ENCODE data around the gene HCN2. TPM values are rescaled to one million over a fixed set of nuclear protein-coding genes. Genes with fewer than 3 reads are reported as not detected.

Gene HCN2
- total and polyA plus RNA-seq, 2 of the 8 experiments (the other 6 are each of a cell fraction or from before 2014, with no cell fraction given) = 1.0 to 4.0 TPM

DNA sequence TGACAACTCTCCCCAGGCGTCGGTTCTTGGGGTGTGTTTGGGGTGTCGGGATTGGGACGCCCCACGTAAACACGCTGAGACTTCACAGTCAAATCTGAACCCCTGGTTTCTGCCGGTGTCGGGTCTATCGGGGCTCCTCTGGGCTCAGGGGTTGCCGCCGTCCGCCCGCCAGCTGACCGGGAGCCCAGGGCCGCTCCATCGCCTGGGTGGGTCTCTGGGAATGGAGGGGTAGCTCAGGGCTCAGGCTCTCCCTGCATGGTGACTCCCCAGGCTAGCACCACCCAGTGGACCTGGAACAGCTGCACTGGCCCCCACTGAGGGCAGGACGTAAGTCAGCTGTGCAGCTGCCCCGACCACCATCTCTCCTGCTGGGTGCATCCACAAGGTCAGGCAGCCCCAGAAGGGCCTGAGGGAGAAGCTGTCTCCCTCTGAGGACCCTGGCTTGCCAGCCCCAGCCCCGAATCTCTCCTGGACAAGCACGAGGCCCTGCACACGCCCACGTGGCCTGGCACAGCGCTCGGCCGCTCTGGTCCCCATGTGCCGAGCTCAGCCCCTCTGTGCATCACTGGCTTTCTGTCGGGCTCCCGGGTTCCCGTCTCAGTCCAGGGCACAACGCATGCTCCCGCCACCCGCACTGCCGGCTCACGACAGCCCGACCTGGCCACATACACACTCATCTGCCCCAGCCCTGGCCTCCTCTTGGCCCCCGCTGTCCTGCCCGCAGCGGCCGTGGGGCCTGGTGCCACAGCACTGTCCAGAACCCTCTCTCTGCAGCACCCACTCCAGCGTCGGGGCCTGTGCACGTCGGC, 67.3 kb downstream of the HCN2 start:
- ChIA-PET CTCF (ENCODE audit: partially characterized antibody) (interaction anchor here (1.9 kb wide), 1 partner anchor 29 kb away, joined by 10 read pairs; no protein-coding TSS in a partner anchor), POLR2A (ENCODE audit: partially characterized antibody) (interaction anchor here (0.6 to 2.0 kb wide), 7 partner anchors 9 to 156 kb away, joined by 3 to 9 read pairs (median 3); no protein-coding TSS in a partner anchor)
- Histone ChIP-seq H3K14ac (ENCODE audit: insufficient read length) (no peak overlapping the region), H3K4me2 (ENCODE audit: insufficient read depth in 1 of 2, low read depth in 2 of 2, low read length in 2 of 2) (no peak overlapping the region), H2BK20ac (ENCODE audit: low read length) (no peak overlapping the region), H2AK5ac (ENCODE audit: low read depth, low read length) (no peak overlapping the region), H4K91ac (replicated peaks; ENCODE audit: insufficient read length, low read length) (no peak overlapping the region), H3K23ac (ENCODE audit: insufficient read length) (no peak overlapping the region), H3K36me3 (ENCODE audit: control insufficient read depth in 2 of 4, insufficient read depth in 4 of 4, low read length in 3 of 4) (peaks cover 0 to 14% (median 3%) of the 10 kb centered on the region in 4 experiments; a peak in 5 of 8 replicates), H4K5ac (ENCODE audit: insufficient read length, low read depth, low read length) (no peak overlapping the region), H2BK15ac (ENCODE audit: low read length) (no peak overlapping the region), H2BK120ac (replicated peaks; ENCODE audit: low read depth, low read length) (no peak overlapping the region), H3K4me3 (ENCODE audit: extremely low read depth in 1 of 4, insufficient read depth in 2 of 4, low read depth in 3 of 4, low read length in 4 of 4) (no peak overlapping the region), H2BK12ac (ENCODE audit: low read depth, low read length) (no peak overlapping the region), H3K79me1 (ENCODE audit: low read depth, low read length) (peaks cover 18% of the 10 kb centered on the region), H3K79me2 (ENCODE audit: control insufficient read depth in 1 of 2, insufficient read depth in 2 of 2, low read length in 2 of 2) (peaks cover 55 to 98% of the 10 kb centered on the region in 2 experiments), H3K9me3 (ENCODE audit: insufficient read depth in 2 of 2, low read depth in 1 of 2, low read length in 1 of 2) (no peaks in the 10 kb centered on the region), H3K27me3 (replicated peaks in 1 of 4; ENCODE audit: control insufficient read depth in 3 of 4, extremely low read depth in 1 of 4, insufficient read depth in 3 of 4, low read length in 3 of 4) (no peaks in the 10 kb centered on the region), H3K4ac (replicated peaks; ENCODE audit: insufficient read length, low read depth, low read length) (no peak overlapping the region), H3K18ac (ENCODE audit: extremely low read depth, low read length) (no peak overlapping the region), H2AFZ (ENCODE audit: low read length) (no peak overlapping the region), H3K4me1 (replicated peaks in 1 of 4; ENCODE audit: control insufficient read depth in 3 of 4, insufficient read depth in 4 of 4, low read length in 3 of 4) (peaks cover 0 to 11% (median 5%) of the 10 kb centered on the region in 4 experiments; a peak in 5 of 7 replicates), H3K27ac (ENCODE audit: low read depth, low read length) (no peak overlapping the region), H2BK5ac (ENCODE audit: low read depth, low read length) (no peak overlapping the region), H3K56ac (replicated peaks; ENCODE audit: insufficient read length, low read depth, low read length) (no peak overlapping the region), H4K8ac (ENCODE audit: extremely low read depth, insufficient read depth, low read length) (no peak overlapping the region), H3K23me2 (ENCODE audit: low read depth, low read length) (peaks cover under 1% of the 10 kb centered on the region; the same call in 1 of the 2 replicates), H3K9ac (replicated peaks in 1 of 4; ENCODE audit: extremely low read depth in 1 of 4, low read depth in 3 of 4, low read length in 3 of 4) (peak overlapping the region in 1 of 4 experiments; percentile 41; a peak in 1 of 7 replicates), H4K20me1 (replicated peaks in 1 of 2; ENCODE audit: control insufficient read depth in 1 of 2, insufficient read depth in 2 of 2, low read length in 2 of 2) (peaks cover 60 to 64% of the 10 kb centered on the region in 2 experiments)
- DNase-seq (ENCODE audit: low read depth in 1 of 2, low spot score in 2 of 2) (no peak), FAIRE-seq (no peak)
- WGBS, 2 experiments (ENCODE audit: extremely low coverage in 1 of 2, insufficient coverage in 1 of 2, insufficient read length in 1 of 2, insufficient replicate concordance in 2 of 2, low coverage in 1 of 2, low lambda C conversion rate in 2 of 2, missing lambda C conversion rate in 1 of 2) = 97% methylated on average over 42 of the region's 43 CpGs; no CpG with 5 or more reads in 1 of the 2 experiments
- TF ChIP-seq JUND (IDR thresholded peaks at IDR 0.05; ENCODE audit: low read length) (no peak), SIRT6 (IDR thresholded peaks at IDR 0.05; ENCODE audit: low read length) (no peak), CBX5 (IDR thresholded peaks at IDR 0.05; ENCODE audit: low read depth, low read length) (no peak), SIN3A (conservative IDR thresholded peaks at IDR 0.05 in 1 of 2, IDR thresholded peaks at IDR 0.05 in 1 of 2; ENCODE audit: low read depth in 1 of 2, low read length in 2 of 2) (no peak), MAFK (IDR thresholded peaks at IDR 0.05; ENCODE audit: low read depth, low read length) (no peak), TAF7 (optimal IDR thresholded peaks at IDR 0.05; ENCODE audit: borderline replicate concordance, low read depth, low read length) (no peak), RNF2 (IDR thresholded peaks at IDR 0.05; ENCODE audit: borderline replicate concordance, low read depth, low read length, missing control alignments, poor library complexity, severe bottlenecking) (no peak), POU5F1 (IDR thresholded peaks at IDR 0.05; ENCODE audit: low read depth, low read length) (no peak), TBP (IDR thresholded peaks at IDR 0.05; ENCODE audit: low read depth, low read length) (no peak), SP2 (IDR thresholded peaks at IDR 0.05; ENCODE audit: low read length) (no peak), EP300 (IDR thresholded peaks at IDR 0.05; ENCODE audit: borderline replicate concordance in 1 of 2, low read depth in 2 of 2, low read length in 2 of 2) (no peak)
